ENCODE data around the gene RAD23A. TPM values are rescaled to one million over a fixed set of nuclear protein-coding genes. Genes with fewer than 3 reads are reported as not detected.

RAD23A gene
- polyA plus RNA-seq, 1 donor from 2014 or later: 37.4 TPM

DNA sequence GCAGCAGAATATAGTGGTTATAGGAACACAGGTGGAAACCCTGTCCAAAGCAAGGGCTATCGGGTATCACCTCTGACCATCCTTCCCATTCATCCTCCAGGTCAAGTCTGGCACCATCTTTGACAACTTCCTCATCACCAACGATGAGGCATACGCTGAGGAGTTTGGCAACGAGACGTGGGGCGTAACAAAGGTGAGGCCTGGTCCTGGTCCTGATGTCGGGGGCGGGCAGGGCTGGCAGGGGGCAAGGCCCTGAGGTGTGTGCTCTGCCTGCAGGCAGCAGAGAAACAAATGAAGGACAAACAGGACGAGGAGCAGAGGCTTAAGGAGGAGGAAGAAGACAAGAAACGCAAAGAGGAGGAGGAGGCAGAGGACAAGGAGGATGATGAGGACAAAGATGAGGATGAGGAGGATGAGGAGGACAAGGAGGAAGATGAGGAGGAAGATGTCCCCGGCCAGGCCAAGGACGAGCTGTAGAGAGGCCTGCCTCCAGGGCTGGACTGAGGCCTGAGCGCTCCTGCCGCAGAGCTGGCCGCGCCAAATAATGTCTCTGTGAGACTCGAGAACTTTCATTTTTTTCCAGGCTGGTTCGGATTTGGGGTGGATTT lies 2.1 kb upstream of the RAD23A start:
- Histone ChIP-seq H3K9me2 (ENCODE audit: insufficient read depth, low read length) (no peaks in the 10 kb centered on the region), H3K4me2 (ENCODE audit: low read length) (no peak overlapping the region), H3K27ac (ENCODE audit: low read length) (no peak overlapping the region), H3K79me2 (replicated peaks; ENCODE audit: insufficient read depth, low read length) (peaks cover 40% of the 10 kb centered on the region), H3K9me3 (ENCODE audit: low read length) (no peaks in the 10 kb centered on the region), H3K9ac (ENCODE audit: low read length) (no peak overlapping the region), H3K27me3 (ENCODE audit: insufficient read depth, low read depth, low read length) (no peaks in the 10 kb centered on the region), H3F3A (ENCODE audit: insufficient read depth, low read length, poor library complexity, severe bottlenecking) (peaks cover 5% of the 10 kb centered on the region), H2AFZ (ENCODE audit: low read depth, low read length) (no peak overlapping the region), H3K4me3 (ENCODE audit: low read length) (no peak overlapping the region), H4K20me1 (ENCODE audit: insufficient read depth) (no peaks in the 10 kb centered on the region), H3K36me3 (ENCODE audit: insufficient read depth, low read length) (no peaks in the 10 kb centered on the region)
- TF ChIP-seq EP300 (conservative IDR thresholded peaks at IDR 0.05; ENCODE audit: poor library complexity, severe bottlenecking) (no peak), TAF1 (IDR thresholded peaks at IDR 0.05; ENCODE audit: low read depth) (no peak), CTCF (IDR thresholded peaks at IDR 0.05; ENCODE audit: poor library complexity, severe bottlenecking) (no peak), SMC3 (conservative IDR thresholded peaks at IDR 0.05; ENCODE audit: poor library complexity) (no peak), EZH2 (IDR thresholded peaks at IDR 0.05; ENCODE audit: borderline replicate concordance, insufficient read depth, low read length, poor library complexity, severe bottlenecking) (no peak), MXI1 (conservative IDR thresholded peaks at IDR 0.05; ENCODE audit: poor library complexity, severe bottlenecking) (no peak), RAD21 (conservative IDR thresholded peaks at IDR 0.05) (no peak), REST (IDR thresholded peaks at IDR 0.05; ENCODE audit: borderline replicate concordance) (no peak), POLR2AphosphoS5 (IDR thresholded peaks at IDR 0.05) (no peak)

- H3K9me2 ChIP-seq (ENCODE audit: insufficient read depth, low read length): no peaks in the 10 kb centered on the region
- no peak overlapping the region for H2AFZ ChIP-seq (ENCODE audit: low read depth, low read length)
- TF ChIP-seq EZH2 (IDR thresholded peaks at IDR 0.05; ENCODE audit: borderline replicate concordance, insufficient read depth, low read length, poor library complexity, severe bottlenecking) (no peak), SMC3 (conservative IDR thresholded peaks at IDR 0.05; ENCODE audit: poor library complexity) (no peak), POLR2AphosphoS5 (IDR thresholded peaks at IDR 0.05) (no peak), CTCF (IDR thresholded peaks at IDR 0.05; ENCODE audit: poor library complexity, severe bottlenecking) (no peak), EP300 (conservative IDR thresholded peaks at IDR 0.05; ENCODE audit: poor library complexity, severe bottlenecking) (no peak), MXI1 (conservative IDR thresholded peaks at IDR 0.05; ENCODE audit: poor library complexity, severe bottlenecking) (no peak)
- H3K9ac ChIP-seq (ENCODE audit: low read length): no peak overlapping the region
- peaks cover 34% of the 10 kb centered on the region for H3K79me2 ChIP-seq (replicated peaks; ENCODE audit: insufficient read depth, low read length)
- no peaks in the 10 kb centered on the region for H3K27me3 ChIP-seq (ENCODE audit: insufficient read depth, low read depth, low read length)
- H4K20me1 ChIP-seq (ENCODE audit: insufficient read depth): no peaks in the 10 kb centered on the region
- H3K4me2 ChIP-seq (ENCODE audit: low read length): no peak overlapping the region
- no peaks in the 10 kb centered on the region for H3K9me3 ChIP-seq (ENCODE audit: low read length)
- H3F3A ChIP-seq (ENCODE audit: insufficient read depth, low read length, poor library complexity, severe bottlenecking): peaks cover 5% of the 10 kb centered on the region
- no peak overlapping the region for H3K27ac ChIP-seq (ENCODE audit: low read length)
- no peak overlapping the region for H3K4me3 ChIP-seq (ENCODE audit: low read length)
- H3K36me3 ChIP-seq (ENCODE audit: insufficient read depth, low read length): no peaks in the 10 kb centered on the region
These were observed 1.5 kb upstream of the RAD23A start for GRCh38 chr19:12944104-12944674.
